ENCODE results near the gene CEACAM6. TPM values are rescaled to one million over a fixed set of nuclear protein-coding genes. Genes with fewer than 3 reads are reported as not detected.
A peak's percentile ranks its signal among the peaks of the same experiment; 100 is the strongest.

The CEACAM6 gene
- total and polyA plus RNA-seq, 9 of the 15 experiments (the other 6 are each of a cell fraction or from before 2014, with no cell fraction given): 0.24 TPM; not detected in 8

DNA sequence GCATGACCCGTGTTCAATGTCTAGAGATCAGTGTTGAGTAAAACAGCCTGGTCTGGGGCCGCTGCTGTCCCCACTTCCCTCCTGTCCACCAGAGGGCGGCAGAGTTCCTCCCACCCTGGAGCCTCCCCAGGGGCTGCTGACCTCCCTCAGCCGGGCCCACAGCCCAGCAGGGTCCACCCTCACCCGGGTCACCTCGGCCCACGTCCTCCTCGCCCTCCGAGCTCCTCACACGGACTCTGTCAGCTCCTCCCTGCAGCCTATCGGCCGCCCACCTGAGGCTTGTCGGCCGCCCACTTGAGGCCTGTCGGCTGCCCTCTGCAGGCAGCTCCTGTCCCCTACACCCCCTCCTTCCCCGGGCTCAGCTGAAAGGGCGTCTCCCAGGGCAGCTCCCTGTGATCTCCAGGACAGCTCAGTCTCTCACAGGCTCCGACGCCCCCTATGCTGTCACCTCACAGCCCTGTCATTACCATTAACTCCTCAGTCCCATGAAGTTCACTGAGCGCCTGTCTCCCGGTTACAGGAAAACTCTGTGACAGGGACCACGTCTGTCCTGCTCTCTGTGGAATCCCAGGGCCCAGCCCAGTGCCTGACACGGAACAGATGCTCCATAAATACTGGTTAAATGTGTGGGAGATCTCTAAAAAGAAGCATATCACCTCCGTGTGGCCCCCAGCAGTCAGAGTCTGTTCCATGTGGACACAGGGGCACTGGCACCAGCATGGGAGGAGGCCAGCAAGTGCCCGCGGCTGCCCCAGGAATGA lies 48.4 kb upstream of the CEACAM6 start (continued):
- TF ChIP-seq, protein P1, sequence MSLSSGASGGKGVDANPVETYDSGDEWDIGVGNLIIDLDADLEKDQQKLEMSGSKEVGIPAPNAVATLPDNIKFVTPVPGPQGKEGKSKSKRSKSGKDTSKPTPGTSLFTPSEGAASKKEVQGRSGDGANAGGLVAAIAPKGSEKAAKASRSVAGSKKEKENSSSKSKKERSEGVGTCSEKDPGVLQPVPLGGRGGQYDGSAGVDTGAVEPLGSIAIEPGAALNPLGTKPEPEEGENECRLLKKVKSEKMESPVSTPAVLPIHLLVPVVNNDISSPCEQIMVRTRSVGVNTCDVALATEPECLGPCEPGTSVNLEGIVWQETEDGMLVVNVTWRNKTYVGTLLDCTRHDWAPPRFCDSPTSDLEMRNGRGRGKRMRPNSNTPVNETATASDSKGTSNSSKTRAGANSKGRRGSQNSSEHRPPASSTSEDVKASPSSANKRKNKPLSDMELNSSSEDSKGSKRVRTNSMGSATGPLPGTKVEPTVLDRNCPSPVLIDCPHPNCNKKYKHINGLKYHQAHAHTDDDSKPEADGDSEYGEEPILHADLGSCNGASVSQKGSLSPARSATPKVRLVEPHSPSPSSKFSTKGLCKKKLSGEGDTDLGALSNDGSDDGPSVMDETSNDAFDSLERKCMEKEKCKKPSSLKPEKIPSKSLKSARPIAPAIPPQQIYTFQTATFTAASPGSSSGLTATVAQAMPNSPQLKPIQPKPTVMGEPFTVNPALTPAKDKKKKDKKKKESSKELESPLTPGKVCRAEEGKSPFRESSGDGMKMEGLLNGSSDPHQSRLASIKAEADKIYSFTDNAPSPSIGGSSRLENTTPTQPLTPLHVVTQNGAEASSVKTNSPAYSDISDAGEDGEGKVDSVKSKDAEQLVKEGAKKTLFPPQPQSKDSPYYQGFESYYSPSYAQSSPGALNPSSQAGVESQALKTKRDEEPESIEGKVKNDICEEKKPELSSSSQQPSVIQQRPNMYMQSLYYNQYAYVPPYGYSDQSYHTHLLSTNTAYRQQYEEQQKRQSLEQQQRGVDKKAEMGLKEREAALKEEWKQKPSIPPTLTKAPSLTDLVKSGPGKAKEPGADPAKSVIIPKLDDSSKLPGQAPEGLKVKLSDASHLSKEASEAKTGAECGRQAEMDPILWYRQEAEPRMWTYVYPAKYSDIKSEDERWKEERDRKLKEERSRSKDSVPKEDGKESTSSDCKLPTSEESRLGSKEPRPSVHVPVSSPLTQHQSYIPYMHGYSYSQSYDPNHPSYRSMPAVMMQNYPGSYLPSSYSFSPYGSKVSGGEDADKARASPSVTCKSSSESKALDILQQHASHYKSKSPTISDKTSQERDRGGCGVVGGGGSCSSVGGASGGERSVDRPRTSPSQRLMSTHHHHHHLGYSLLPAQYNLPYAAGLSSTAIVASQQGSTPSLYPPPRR (CRISPR knock-in tag; IDR thresholded peaks at IDR 0.05; ENCODE audit: borderline replicate concordance): no peak
- TF ChIP-seq, protein P2, sequence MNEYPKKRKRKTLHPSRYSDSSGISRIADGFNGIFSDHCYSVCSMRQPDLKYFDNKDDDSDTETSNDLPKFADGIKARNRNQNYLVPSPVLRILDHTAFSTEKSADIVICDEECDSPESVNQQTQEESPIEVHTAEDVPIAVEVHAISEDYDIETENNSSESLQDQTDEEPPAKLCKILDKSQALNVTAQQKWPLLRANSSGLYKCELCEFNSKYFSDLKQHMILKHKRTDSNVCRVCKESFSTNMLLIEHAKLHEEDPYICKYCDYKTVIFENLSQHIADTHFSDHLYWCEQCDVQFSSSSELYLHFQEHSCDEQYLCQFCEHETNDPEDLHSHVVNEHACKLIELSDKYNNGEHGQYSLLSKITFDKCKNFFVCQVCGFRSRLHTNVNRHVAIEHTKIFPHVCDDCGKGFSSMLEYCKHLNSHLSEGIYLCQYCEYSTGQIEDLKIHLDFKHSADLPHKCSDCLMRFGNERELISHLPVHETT (CRISPR knock-in tag; conservative IDR thresholded peaks at IDR 0.05 in 1 of 2, IDR thresholded peaks at IDR 0.05 in 1 of 2): no peak
- TF ChIP-seq ZNF398 (CRISPR knock-in tag; IDR thresholded peaks at IDR 0.05) (no peak), ZBTB8A (IDR thresholded peaks at IDR 0.05; ENCODE audit: partially characterized antibody) (no peak), ARNT (IDR thresholded peaks at IDR 0.05) (no peak), ZNF512 (tag; IDR thresholded peaks at IDR 0.05) (no peak), SMAD4 (CRISPR knock-in tag; conservative IDR thresholded peaks at IDR 0.05) (peak; percentile 56; the same call in 1 of the 2 replicates), ZNF79 (CRISPR knock-in tag; IDR thresholded peaks at IDR 0.05; ENCODE audit: low read depth) (no peak), NFE2L1 (tag; IDR thresholded peaks at IDR 0.05; ENCODE audit: borderline replicate concordance, low read depth) (no peak), EHMT2 (IDR thresholded peaks at IDR 0.05) (peak; percentile 93), ZBTB34 (CRISPR knock-in tag; IDR thresholded peaks at IDR 0.05) (no peak), POLR3G (IDR thresholded peaks at IDR 0.05; ENCODE audit: extremely low read depth, insufficient read length, insufficient replicate concordance) (no peak)
- TF ChIP-seq, protein P3, sequence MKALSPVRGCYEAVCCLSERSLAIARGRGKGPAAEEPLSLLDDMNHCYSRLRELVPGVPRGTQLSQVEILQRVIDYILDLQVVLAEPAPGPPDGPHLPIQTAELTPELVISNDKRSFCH (CRISPR knock-in tag; IDR thresholded peaks at IDR 0.05): no peak
- TF ChIP-seq, protein P3 (tag; IDR thresholded peaks at IDR 0.05): peak; percentile 64; the same call in 1 of the 2 replicates
